ENCODE measurements around the gene SHANK3. TPM values are rescaled to one million over a fixed set of nuclear protein-coding genes. Genes with fewer than 3 reads are reported as not detected.

Gene SHANK3
- total RNA-seq, 2 experiments from 2014 or later = 0.16 to 0.22 TPM

DNA sequence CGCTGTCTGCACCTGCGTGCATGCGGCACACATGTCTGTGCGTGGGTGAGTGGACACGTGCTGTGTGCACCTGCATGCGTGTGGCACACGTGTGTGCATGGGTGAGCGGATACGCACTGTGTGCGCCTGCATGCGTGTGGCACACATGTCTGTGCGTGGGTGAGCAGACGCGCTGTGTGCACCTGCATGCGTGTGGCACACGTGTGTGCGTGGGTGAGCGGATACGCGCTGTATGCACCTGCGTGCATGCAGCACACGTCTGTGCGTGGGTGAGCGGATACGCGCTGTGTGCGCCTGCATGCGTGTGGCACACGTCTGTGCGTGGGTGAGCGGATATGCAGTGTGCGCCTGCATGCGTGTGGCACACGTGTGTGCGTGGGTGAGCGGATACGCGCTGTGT lies 38.3 kb downstream of the SHANK3 start:
- POLR2A ChIA-PET = no interaction called here
- Mint-ChIP-seq H3K27me3 (no peaks in the 10 kb centered on the region), H3K36me3 (ENCODE audit: low read depth) (no peaks in the 10 kb centered on the region), H3K9me3 (no peaks in the 10 kb centered on the region), H3K4me1 (ENCODE audit: low read depth) (no peaks in the 10 kb centered on the region), H3K4me3 (no peak overlapping the region), H3K27ac (no peak overlapping the region)
- TF ChIP-seq, protein P1, sequence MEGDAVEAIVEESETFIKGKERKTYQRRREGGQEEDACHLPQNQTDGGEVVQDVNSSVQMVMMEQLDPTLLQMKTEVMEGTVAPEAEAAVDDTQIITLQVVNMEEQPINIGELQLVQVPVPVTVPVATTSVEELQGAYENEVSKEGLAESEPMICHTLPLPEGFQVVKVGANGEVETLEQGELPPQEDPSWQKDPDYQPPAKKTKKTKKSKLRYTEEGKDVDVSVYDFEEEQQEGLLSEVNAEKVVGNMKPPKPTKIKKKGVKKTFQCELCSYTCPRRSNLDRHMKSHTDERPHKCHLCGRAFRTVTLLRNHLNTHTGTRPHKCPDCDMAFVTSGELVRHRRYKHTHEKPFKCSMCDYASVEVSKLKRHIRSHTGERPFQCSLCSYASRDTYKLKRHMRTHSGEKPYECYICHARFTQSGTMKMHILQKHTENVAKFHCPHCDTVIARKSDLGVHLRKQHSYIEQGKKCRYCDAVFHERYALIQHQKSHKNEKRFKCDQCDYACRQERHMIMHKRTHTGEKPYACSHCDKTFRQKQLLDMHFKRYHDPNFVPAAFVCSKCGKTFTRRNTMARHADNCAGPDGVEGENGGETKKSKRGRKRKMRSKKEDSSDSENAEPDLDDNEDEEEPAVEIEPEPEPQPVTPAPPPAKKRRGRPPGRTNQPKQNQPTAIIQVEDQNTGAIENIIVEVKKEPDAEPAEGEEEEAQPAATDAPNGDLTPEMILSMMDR (IDR thresholded peaks at IDR 0.05) = no peak
- no peak for DNase-seq
- ATAC-seq = no peak
- intact Hi-C loops (cut with micrococcal nuclease) = no loop called here
- CTCF ChIA-PET = no interaction called here

DNA sequence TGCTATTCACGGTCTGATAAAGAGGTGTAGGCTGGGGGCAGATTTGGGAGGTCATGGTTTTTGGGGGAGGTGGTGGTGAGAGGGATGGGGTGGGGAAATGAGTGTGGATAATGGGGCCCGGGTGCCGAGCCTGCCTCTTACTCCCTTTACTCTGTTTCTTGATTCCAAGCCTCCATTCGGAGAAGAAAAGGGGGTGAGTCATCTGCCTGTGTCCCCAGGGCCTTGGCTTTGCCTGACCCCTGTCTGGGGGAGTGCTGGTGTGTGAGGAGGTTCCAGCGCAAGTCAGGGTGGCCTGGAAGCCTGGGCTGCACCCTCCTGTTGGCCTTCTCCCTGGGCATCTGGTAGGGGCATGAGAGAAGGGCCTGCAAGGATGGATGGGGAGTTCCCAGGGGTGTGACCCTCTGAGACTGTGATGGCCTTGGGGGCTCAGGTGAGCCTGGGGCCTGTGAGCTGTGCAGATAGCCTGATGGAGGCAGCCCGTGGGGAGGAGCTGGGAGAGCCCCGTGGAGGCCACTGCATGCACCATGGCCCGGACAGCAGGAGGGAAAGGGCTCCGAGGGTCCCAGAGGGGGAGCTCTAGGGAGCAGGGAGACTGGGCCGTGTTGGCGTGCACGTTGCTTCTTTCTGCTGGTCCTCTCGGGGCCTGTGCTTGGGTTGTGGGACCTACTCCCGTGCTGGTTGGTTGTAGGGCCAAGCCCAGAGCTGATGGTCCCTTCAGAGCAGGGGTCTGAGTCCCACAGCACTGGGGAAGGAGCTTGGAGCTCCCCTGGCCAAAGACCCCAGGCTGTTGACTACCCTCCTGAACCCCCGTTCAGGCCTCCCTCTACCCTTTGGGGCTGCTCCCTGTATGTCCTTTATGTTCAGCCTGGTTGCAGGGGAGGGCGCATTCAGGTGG lies 39.1 kb downstream of the SHANK3 start:
- intact Hi-C loops (cut with micrococcal nuclease) = no loop called here
- ChIA-PET CTCF (no interaction called here), POLR2A (interaction anchor here (0.7 kb wide), 1 partner anchor 9 kb away, joined by 3 read pairs; no protein-coding TSS in a partner anchor)
- Mint-ChIP-seq H3K4me1 (ENCODE audit: low read depth) (no peaks in the 10 kb centered on the region), H3K4me3 (no peak overlapping the region), H3K9me3 (no peaks in the 10 kb centered on the region), H3K36me3 (ENCODE audit: low read depth) (no peaks in the 10 kb centered on the region), H3K27ac (no peak overlapping the region), H3K27me3 (no peaks in the 10 kb centered on the region)
- ATAC-seq = no peak
- TF ChIP-seq, protein P1 (IDR thresholded peaks at IDR 0.05) = no peak
- no peak for DNase-seq

GRCh38 chr22:50712341-50713007 lies 39.9 kb downstream of the SHANK3 start:
- H3K27ac Mint-ChIP-seq = no peak overlapping the region
- POLR2A ChIA-PET = interaction anchor here (0.7 kb wide), 1 partner anchor 10 kb away, joined by 3 read pairs; no protein-coding TSS in a partner anchor
- no peak overlapping the region for H3K4me3 Mint-ChIP-seq
- H3K9me3 Mint-ChIP-seq = no peaks in the 10 kb centered on the region
- H3K36me3 Mint-ChIP-seq (ENCODE audit: low read depth) = no peaks in the 10 kb centered on the region
- CTCF ChIA-PET = interaction anchor here (1.1 kb wide), 1 partner anchor 21 kb away, joined by 4 read pairs; no protein-coding TSS in a partner anchor
- DNase-seq = no peak
- H3K4me1 Mint-ChIP-seq (ENCODE audit: low read depth) = no peaks in the 10 kb centered on the region
- ATAC-seq = no peak
- intact Hi-C loops (cut with micrococcal nuclease) = no loop called here
- TF ChIP-seq, protein P1 (IDR thresholded peaks at IDR 0.05) = no peak
- H3K27me3 Mint-ChIP-seq = no peaks in the 10 kb centered on the region

GRCh38 chr22:50713008-50713385 lies 40.4 kb downstream of the SHANK3 start:
- H3K36me3 Mint-ChIP-seq (ENCODE audit: low read depth) = no peaks in the 10 kb centered on the region
- H3K4me1 Mint-ChIP-seq (ENCODE audit: low read depth) = no peaks in the 10 kb centered on the region
- intact Hi-C loops (cut with micrococcal nuclease) = no loop called here
- H3K4me3 Mint-ChIP-seq = no peak overlapping the region
- no peak for ATAC-seq
- no peak for DNase-seq
- H3K27ac Mint-ChIP-seq = no peak overlapping the region
- CTCF ChIA-PET = interaction anchor here (1.1 kb wide), 1 partner anchor 21 kb away, joined by 4 read pairs; no protein-coding TSS in a partner anchor
- POLR2A ChIA-PET = no interaction called here
- TF ChIP-seq, protein P1 (IDR thresholded peaks at IDR 0.05) = no peak
- no peaks in the 10 kb centered on the region for H3K27me3 Mint-ChIP-seq
- no peaks in the 10 kb centered on the region for H3K9me3 Mint-ChIP-seq
